Activated T-cell treated with anti-CD3 and anti-CD28 coated beads for 4 hours (primary cell): ENCODE data around the gene PDZD4.

ENCODE experiments used
- DNase-seq: peaks from one replicate; pipeline ENCODE4 v3.0.0-alpha.2; 2020

PDZD4 gene

DNA sequence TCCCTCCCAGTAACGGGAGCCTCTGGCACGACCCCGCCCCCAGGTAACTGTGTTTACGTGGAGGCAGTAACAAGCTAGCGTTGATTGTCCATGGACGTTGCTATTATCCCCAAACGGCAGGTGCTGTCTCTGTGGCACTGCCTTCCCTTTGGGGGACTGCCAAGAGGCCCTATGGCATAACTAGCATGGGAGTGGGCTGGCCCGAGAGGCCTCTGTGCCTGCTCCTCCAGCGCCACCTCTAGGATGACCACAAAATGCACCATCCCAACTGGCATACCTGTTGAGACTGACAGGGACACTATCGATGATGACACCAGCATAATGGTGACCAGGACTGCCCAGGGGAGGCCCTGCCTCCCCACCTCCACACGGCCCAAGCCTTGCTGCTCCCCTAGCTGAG, 48.0 kb downstream of the PDZD4 start:
- no peak for DNase-seq

DNA sequence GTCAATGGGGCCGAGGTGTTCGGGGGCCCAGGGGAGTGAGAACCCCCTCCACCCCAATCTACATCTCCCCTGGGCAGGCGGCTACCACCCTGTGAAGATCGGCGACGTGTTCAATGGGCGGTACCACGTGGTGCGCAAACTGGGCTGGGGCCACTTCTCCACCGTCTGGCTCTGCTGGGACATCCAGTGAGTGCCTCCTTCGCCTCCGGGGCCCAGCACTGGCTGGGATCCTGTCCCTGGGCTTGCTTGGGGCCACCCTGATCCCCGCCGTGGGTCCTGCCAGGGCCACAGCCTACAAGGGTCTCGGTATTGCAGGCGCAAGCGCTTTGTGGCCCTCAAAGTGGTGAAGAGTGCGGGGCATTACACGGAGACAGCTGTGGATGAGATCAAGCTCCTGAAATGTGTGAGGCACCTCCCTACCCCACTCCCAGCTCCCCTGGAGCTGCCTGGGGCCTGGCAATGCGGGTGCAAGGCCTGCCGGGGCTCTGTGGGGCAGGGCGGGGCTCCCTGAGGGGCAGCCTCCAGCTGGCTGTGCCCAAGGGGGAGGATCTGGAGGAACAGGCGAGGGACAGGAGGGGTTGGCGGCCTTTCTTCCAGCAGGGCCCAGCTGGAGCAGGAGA, 48.8 kb downstream of the PDZD4 start:
- no peak for DNase-seq

DNA sequence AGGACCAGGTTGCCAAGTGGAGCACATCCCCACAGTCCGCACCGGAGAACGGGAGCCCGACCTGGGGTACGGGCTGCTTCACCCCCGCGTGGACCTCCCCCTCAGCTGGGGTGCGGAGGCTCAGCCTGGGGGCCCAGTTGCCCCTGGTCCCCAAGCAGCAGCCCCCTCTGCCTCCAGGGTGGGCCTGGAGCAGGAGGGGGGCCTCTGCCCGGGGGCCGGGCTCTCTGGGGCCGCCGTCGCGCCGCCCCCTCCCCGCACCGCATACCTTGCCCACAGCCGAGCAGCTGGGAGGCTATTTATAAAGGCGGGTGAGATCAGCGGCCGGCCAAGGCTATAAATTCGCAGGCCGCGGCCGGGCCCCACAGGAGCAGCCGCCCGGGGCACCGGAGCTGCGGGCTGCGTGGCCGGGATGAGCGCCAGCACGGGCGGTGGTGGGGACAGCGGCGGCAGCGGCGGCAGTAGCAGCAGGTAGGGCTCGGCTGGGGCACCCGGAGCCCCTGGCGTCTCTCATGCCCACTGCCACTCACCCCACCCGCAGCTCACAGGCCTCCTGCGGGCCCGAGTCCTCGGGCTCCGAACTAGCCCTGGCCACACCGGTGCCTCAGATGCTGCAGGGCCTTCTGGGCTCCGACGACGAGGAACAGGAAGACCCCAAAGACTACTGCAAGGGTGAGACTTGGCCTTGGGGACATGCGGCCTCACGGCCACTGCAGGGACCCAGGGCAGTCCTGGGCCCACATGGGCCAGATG, 49.5 kb downstream of the PDZD4 start, which contains the start of gene SRPK3:
TSS of gene SRPK3 (plus strand) at position 364 of the 750 bp plus-strand sequence. CDS start at position 410, 46 bp downstream.
- no peak for DNase-seq

DNA sequence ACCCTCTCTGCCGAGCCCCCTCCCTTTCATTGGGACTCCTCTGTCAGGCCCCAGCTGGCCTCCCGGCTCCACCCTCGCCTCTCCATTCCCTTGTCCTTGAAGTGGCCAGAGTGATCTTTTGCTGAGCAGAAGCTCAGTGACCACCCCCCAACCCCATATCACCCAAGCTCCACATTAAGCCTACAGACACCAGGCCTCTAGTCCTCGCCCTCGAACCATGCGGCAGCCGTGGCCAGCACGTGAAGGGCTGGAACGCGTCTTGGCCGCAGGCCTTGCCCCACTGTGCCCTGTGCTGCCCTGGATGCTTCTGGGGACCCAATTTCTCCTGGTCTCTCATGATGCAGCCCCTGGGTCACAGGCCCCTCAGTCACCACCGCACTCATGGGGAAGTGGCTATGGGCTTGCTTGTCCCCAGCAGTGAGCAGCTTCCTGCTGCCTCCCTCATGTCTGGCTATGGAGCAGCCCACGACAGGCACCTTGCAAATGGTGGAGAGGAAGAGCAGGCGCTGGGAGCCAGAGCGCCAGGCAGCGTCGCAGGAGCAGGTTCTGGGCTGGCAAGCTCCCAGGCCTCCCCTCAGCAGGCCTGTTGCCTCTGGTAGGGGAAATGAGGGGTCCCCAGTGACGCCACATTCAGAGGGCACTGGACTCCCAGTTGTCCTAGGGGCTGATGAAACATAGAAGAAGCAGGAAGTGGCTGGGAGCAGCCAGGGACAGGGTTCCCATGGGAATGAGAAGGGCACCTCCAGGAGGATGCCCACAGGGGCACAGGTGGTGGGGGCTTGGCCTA, 50.3 kb downstream of the PDZD4 start:
- DNase-seq: no peak

DNA sequence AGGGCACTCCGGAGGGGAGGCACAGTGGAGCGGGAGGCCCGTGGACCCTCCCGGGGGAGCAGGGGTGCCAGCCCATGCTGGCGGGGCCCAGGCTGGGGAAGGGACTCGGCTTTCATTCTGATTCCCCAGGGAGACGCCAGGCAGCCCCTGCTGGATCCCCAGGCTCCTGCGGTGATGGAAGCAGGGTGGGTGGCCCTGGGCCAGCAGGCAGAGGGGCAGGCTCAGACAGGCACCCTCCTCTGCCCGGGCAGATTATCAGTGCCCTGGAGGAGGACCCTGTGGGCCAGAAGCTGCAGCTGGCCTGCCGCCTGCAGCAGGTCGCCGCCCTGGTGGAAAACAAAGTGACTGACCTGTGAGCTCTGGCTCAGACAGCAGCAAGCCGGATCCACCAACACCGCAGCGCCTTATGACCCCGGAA, 51.7 kb downstream of the PDZD4 start:
- no peak for DNase-seq

DNA sequence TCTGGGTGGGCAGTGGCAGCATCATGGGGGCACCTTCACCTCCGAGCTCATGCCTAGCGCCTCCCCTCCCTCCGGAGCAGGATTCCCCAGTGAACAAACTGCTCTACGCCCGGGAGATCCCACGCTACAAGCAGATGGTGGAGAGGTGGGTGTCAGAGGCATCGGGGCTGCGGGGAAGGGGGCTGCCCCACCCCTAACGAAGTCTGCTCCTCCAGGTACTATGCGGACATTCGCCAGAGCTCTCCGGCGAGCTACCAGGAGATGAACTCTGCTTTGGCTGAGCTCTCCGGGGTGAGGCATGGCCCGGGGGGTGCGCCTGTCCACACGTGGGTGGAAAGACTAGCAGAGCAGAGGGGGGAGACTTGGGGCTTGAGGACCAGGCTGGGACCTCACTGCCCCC, 52.2 kb downstream of the PDZD4 start:
- DNase-seq: no peak

DNA sequence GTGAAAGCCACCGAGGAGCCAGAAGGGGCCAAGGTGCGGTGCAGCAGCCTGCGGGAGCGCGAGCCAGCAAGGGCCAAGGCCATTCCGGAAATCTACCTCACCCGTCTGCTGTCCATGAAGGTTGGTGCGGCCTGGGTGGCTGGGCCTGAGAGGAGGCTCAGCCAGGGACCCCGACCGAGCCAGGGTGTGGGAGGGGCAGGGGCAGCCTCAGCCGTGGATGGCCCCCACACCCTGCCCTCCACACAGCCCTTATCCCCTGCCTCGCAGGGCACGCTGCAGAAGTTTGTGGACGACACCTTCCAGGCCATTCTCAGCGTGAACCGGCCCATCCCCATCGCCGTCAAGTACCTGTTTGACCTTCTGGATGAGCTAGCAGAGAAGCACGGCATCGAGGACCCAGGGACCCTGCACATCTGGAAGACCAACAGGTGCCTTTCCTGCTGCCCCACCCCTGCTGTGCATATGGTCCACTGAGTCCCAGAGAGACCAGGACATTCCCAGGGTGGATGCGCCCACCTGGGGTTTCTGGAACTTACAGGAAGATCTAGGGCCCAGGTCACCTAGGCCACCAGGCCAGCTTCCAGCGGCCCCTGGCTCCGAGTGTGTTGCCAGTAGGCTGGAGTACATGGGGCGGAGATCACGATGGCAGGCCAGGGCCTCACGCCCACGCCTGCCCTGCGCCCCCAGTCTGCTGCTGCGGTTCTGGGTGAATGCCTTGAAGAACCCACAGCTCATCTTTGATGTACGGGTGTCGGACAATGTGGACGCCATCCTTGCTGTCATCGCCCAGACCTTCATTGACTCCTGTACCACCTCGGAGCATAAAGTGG, 52.9 kb downstream of the PDZD4 start:
- DNase-seq: no peak

DNA sequence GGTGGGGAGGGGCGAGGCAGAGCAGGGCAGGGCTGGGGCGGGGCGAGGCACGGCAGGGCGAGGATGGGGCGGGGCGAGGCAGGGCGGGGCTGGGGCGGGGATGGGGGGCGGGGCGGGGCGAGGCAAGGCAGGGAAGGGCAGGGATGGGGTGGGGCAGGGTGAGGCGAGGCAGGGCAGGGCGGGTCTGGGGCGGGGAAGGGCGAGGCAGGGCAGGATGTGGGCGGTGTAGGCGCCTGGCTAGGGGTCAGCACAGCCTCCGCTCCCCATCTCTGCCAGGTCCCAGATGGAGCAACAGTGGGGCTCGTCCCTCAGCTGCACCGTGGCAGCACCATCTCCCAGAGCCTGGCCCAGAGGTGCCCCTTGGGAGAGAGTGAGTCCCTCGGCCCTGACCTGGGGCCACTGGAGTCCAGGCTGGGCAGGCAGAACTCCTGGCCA, 53.7 kb downstream of the PDZD4 start:
- DNase-seq: no peak

DNA sequence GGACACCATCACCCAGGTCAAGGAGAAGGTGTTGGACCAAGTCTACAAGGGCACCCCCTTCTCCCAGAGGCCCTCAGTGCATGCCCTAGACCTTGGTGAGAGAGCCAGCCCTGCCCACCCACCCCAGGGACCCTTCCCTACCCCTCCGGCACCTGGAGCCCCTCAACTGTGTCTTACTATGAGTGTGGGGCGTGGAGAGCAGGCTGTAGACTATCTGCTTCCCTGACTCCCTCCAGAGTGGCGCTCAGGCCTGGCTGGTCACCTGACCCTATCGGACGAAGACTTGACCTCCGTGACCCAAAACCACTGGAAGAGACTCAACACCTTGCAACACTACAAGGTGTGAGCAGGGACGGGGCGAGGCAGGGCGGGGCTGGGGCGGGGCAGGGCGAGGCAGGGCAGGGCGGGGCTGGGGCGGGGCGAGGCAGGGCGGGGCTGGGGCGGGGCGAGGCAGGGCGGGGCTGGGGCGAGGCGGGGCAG, 54.2 kb downstream of the PDZD4 start:
- DNase-seq: no peak

DNA sequence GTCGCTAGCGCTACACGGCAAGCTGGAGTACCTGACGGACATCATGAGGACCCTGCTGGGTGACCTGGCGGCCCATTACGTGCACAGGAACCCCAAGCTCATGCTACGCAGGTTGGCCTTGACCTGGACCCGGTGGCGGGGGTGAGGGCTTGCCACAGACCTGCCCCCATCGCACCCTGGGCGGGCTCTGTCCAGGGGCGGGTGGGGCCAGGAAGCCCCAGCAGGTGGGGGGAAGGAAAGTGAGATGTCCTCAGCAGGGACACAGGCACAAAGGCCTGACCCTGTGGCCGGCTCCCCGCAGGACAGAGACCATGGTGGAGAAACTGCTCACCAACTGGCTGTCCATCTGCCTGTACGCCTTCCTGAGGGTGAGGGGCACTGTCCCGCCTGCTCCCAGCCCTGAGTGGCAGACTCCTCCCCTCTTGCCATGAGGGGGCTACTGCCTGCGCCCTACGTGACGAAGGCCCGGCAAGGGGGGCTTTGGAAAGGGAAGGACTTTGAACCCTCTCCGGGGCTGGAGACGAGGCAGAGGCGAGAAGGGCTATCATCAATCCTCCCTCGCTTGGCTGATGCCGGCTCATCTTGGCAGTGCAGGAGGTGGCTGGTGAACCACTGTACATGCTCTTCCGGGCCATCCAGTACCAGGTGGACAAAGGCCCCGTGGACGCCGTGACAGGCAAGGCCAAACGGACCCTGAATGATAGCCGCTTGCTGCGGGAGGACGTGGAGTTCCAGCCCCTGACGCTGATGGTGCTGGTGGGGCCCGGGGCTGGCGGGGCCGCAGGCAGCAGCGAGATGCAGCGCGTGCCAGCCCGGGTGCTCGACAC, 54.8 kb downstream of the PDZD4 start:
- no peak for DNase-seq

DNA sequence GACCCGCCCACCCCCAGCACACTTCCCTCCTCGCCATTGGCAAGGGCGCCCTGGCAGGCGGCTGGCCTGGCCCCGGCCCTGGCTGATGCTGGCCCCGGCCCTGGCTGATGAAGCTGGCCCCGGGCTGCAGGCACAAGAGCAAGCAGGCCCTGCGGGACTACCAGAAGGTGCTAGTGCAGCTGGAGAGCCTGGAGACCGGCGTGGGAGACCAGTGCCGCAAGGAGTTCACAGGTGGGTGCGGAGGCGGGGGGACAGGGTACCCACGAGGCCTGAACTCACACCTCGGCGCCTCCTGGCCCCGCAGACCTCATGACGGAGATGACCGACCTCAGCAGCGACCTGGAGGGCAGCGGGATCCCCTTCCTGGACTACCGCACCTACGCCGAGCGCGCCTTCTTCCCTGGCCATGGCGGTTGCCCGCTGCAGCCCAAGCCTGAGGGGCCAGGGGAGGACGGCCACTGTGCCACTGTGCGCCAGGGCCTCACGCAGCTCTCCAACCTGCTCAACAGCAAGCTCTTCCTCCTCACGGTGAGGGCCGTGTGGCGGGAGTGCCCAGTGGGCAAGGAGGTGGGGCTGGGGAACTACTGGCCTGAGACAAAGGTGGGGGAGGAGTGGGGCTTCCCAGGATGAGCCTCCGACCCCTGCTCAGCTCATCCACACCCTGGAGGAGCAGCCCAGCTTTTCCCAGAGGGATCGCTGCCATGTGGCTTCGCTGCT, 55.6 kb downstream of the PDZD4 start:
- DNase-seq: no peak

DNA sequence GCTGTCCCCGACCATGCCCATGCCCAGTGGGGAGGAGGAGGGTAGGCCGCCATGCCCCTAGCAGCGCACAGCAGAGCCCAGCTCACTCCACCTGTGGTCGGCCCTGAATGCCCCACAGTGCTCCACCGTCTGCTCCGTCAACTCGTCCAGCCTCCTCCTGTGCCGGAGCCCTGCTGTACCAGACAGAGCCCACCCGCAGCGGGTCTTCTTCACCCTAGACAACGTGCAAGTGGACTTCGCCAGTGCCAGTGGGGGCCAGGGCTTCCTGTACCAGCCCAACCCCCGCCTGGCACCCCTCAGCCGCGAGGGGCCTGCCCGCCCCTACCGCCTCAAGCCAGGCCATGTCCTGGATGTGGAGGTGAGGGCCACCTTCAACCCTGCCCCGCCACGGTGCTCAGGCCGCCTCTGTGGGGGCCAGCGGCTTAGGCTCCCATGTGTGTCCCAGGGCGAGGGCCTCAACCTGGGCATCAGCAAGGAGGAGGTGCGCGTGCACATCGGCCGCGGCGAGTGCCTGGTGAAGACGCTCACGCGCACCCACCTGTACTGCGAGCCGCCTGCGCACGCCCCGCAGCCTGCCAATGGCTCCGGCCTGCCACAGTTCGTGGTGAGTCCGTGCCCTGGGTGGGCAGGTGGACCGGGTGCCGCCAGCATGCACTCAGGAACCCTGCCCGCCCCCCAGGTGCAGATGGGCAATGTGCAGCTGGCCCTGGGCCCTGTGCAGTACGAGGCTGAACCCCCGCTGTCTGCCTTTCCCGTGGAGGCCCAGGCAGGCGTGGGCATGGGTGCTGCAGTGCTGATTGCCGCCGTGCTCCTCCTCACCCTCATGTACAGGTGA, 56.4 kb downstream of the PDZD4 start:
- DNase-seq: no peak

DNA sequence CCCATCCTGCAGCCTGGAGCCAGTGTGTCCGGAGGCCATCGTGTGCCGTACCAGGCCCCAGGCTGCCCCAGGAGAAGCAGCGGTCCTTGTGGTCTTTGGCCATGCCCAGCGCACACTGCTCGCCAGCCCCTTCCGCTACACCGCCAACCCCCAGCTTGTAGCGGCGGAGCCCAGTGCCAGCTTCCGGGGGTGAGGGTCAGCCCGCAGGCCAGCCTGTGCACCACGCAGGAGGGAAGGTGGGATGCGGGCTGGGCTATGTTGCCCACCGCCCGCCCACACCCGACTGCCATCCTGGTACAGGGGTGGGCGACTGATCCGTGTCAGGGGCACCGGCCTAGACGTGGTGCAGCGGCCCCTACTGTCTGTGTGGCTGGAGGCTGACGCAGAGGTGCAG, 57.1 kb downstream of the PDZD4 start:
- DNase-seq: no peak

DNA sequence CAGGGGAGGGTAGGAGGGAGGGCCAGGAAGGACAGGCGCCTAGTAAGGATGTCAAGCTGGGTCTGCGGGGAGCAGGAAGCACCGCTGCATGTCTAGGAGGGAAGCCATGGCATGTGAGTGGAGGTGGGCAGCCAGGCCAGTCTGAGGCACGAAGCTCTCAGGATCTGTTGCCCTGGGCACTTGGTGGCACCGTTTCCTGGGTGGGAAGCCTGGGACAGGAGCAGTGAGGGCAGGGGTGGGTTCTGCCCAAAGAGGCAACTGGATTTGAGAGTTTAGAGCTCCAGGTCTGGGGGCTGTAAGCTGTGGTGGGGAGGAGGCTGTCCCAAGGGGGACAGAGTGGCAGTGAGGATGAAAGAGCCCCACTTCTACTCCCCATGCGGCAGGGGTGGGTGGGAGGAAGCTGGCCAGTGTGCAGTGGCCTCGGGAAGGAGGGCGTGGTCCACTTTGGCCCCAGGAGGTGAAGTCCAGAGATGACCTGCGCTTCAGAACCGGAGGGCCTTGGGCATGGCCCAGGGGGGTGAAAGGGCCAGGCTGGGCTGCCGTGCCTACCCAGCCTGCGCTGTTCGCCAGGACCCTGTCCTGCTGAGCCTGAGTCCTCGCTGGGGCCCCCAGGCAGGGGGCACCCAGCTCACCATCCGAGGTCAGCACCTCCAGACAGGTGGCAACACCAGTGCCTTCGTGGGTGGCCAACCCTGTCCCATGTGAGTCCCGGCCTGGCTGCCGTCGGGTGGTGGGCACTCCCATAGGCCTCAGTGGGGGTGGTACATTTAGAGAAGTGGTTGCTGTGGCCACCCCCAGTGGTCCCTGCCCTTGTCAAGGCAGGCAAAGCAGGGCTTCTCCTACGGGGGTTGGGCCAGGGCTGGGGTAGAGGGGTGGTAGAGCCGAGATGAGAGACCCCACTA, 57.8 kb downstream of the PDZD4 start:
- no peak for DNase-seq

DNA sequence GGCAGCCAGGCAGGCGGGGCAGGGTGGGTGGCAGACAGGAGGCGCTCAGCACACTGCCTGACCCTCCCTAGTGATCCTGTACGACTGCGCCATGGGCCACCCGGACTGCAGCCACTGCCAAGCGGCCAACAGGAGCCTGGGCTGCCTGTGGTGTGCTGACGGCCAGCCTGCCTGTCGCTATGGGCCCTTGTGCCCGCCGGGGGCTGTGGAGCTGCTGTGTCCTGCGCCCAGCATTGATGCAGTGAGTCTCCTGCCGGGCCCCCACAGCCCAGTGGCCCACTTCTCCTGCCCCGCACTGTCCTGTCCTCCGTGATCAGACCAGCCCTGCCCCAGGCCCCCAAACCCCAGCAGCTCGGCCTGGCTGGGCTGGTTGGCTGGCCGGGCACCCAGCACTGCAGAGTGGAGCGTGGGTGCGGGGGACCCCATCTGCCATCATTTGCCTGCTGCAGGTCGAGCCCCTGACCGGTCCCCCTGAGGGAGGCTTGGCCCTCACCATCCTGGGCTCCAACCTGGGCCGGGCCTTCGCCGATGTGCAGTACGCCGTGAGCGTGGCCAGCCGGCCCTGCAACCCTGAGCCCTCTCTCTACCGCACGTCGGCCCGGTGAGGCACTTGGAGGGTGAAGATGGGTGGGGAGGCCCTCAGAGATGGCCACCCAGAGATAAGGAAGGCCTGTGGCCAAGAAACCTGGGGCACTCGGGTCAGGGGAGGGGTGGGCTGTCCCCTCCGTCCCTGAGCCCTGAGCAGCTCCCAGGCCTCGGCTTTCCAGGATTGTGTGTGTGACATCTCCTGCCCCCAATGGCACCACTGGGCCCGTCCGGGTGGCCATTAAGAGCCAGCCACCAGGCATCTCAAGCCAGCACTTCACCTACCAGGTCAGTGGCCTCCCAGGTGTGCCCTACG, 58.7 kb downstream of the PDZD4 start:
- DNase-seq: no peak

DNA sequence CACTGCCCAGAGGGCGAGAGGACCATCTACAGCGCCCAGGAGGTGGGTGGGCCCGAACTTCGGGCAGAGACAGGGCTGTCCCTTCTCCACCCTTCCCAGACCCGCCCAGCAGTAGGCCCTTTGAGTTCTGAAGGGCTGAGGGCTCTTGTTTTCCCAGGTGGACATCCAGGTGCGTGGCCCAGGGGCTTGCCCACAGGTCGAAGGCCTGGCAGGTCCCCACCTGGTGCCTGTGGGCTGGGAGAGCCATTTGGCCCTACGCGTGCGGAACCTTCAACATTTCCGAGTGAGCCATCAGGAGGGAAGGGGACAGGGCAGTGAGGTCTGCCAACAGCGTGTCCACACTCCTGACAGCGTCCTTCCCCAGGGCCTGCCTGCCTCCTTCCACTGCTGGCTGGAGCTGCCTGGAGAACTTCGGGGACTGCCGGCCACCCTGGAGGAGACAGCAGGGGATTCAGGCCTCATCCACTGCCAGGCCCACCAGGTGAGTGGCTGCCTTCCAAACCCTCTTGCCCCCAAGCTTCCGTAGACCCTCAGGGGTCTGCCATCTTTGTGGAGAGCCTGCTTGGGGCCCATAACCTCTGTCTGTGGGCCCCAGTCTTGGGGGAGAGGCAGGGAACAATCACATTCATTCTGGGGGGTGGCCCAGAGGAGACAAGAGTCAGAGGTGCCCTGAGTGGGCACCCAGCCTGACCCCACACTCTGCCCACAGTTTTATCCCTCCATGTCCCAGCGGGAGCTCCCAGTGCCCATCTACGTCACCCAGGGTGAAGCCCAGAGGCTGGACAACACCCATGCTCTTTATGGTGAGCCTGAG, 59.5 kb downstream of the PDZD4 start:
- DNase-seq: no peak
